GM23338 (cell line): ENCODE measurements around the gene SLC9A2.

Experiments
- CREB1 ChIP-seq: fragments of 250-450 bp; sonication (Bioruptor Pico); IDR thresholded peaks from 2 replicates; pipeline ENCODE4 v1.5.0; 2020; ENCODE audit warnings: low read depth, mild to moderate bottlenecking, moderate library complexity
- EZH2 ChIP-seq: fragments of 200-600 bp; sonication (generic); IDR thresholded peaks from one replicate; pipeline ENCODE4 v1.8.0; 2017; ENCODE audit warnings: antibody characterized with exemption, mild to moderate bottlenecking, low read depth; ENCODE audit not compliant: unreplicated experiment
- EZH2phosphoT487 ChIP-seq: fragments of 200-600 bp; sonication (generic); IDR thresholded peaks from one replicate; pipeline ENCODE4 v1.8.1; 2018; ENCODE audit warnings: antibody characterized with exemption; ENCODE audit not compliant: unreplicated experiment
- JUNB ChIP-seq: IDR thresholded peaks from one replicate; pipeline ENCODE4 v1.6.1; 2016; ENCODE audit warnings: antibody characterized with exemption; ENCODE audit not compliant: unreplicated experiment
- NANOG ChIP-seq: IDR thresholded peaks from 2 replicates; pipeline ENCODE4 v1.6.1; 2016; ENCODE audit warnings: antibody characterized with exemption, borderline replicate concordance
- POLR2AphosphoS5 ChIP-seq: IDR thresholded peaks from 2 replicates; pipeline ENCODE4 v1.6.1; 2016; ENCODE audit warnings: antibody characterized with exemption, low read depth
- STAT1 ChIP-seq: IDR thresholded peaks from one replicate; pipeline ENCODE4 v1.6.1; 2016; ENCODE audit warnings: antibody characterized with exemption; ENCODE audit not compliant: unreplicated experiment
- ZNF114 ChIP-seq: fragments of 250-450 bp; sonication (Bioruptor Pico); IDR thresholded peaks from 2 replicates; pipeline ENCODE4 v1.5.0; 2020; ENCODE audit warnings: mild to moderate bottlenecking, moderate library complexity
- TF ChIP-seq, protein P1 (sequence below), 2 experiments: fragments of 200-600 bp in 1 of 2; sonication (generic) in 1 of 2; conservative IDR thresholded peaks; 2 replicates each; pipeline versions ENCODE4 v1.5.1 to v1.6.1; 2016 to 2017; ENCODE audit warnings: antibody characterized with exemption in 2 of 2, low read depth in 2 of 2, mild to moderate bottlenecking in 2 of 2, moderate library complexity in 1 of 2
- TF ChIP-seq, protein P2 (sequence below): IDR thresholded peaks from one replicate; pipeline ENCODE4 v1.6.1; 2018; ENCODE audit warnings: antibody characterized with exemption; ENCODE audit not compliant: unreplicated experiment
- TF ChIP-seq, protein P3 (sequence below): fragments of 250-450 bp; sonication (Bioruptor Pico); IDR thresholded peaks from 2 replicates; pipeline ENCODE4 v1.5.0; 2020; ENCODE audit warnings: mild to moderate bottlenecking, moderate library complexity

DNA sequence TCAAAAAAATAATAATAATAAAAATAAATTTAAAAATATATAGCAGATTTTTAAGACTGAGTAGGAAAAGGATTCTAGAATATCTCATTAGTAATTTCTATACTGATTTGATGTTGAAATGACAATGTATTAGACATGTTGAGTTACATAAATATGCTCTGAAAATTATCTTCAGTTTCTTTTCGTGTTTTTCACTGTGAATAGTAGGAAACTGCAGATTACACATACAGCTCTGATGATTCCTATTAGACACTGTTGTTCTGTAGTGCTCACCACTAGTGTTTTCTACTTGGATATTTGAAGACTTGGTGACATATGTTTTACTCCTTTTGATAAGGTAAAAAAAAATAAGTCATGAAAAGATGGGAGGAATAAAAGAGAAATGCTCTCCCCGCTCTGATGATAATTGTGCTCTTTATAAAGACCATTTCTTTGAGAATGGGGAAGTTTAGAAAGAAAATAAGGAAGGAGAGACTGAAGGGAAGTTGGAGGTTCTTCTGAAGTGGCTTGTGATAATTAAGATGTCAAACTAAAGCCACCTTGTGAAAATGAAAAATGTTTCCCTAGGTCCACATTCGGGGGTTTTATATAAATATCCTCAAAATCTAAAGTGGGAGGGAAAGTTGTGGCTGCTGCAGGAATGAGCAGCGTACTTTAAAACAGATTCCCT lies 52.9 kb downstream of the SLC9A2 start:
- TF ChIP-seq EZH2 (no peak), CREB1 (CRISPR knock-in tag) (no peak), EZH2phosphoT487 (no peak), JUNB (no peak), POLR2AphosphoS5 (no peak), STAT1 (no peak), ZNF114 (CRISPR knock-in tag) (no peak), NANOG (no peak)
- TF ChIP-seq, protein P1, sequence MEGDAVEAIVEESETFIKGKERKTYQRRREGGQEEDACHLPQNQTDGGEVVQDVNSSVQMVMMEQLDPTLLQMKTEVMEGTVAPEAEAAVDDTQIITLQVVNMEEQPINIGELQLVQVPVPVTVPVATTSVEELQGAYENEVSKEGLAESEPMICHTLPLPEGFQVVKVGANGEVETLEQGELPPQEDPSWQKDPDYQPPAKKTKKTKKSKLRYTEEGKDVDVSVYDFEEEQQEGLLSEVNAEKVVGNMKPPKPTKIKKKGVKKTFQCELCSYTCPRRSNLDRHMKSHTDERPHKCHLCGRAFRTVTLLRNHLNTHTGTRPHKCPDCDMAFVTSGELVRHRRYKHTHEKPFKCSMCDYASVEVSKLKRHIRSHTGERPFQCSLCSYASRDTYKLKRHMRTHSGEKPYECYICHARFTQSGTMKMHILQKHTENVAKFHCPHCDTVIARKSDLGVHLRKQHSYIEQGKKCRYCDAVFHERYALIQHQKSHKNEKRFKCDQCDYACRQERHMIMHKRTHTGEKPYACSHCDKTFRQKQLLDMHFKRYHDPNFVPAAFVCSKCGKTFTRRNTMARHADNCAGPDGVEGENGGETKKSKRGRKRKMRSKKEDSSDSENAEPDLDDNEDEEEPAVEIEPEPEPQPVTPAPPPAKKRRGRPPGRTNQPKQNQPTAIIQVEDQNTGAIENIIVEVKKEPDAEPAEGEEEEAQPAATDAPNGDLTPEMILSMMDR (conservative IDR thresholded peaks at IDR 0.05; ENCODE audit: low read depth in 2 of 2): no peak
- TF ChIP-seq, protein P2, sequence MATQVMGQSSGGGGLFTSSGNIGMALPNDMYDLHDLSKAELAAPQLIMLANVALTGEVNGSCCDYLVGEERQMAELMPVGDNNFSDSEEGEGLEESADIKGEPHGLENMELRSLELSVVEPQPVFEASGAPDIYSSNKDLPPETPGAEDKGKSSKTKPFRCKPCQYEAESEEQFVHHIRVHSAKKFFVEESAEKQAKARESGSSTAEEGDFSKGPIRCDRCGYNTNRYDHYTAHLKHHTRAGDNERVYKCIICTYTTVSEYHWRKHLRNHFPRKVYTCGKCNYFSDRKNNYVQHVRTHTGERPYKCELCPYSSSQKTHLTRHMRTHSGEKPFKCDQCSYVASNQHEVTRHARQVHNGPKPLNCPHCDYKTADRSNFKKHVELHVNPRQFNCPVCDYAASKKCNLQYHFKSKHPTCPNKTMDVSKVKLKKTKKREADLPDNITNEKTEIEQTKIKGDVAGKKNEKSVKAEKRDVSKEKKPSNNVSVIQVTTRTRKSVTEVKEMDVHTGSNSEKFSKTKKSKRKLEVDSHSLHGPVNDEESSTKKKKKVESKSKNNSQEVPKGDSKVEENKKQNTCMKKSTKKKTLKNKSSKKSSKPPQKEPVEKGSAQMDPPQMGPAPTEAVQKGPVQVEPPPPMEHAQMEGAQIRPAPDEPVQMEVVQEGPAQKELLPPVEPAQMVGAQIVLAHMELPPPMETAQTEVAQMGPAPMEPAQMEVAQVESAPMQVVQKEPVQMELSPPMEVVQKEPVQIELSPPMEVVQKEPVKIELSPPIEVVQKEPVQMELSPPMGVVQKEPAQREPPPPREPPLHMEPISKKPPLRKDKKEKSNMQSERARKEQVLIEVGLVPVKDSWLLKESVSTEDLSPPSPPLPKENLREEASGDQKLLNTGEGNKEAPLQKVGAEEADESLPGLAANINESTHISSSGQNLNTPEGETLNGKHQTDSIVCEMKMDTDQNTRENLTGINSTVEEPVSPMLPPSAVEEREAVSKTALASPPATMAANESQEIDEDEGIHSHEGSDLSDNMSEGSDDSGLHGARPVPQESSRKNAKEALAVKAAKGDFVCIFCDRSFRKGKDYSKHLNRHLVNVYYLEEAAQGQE: no peak
- TF ChIP-seq, protein P3, sequence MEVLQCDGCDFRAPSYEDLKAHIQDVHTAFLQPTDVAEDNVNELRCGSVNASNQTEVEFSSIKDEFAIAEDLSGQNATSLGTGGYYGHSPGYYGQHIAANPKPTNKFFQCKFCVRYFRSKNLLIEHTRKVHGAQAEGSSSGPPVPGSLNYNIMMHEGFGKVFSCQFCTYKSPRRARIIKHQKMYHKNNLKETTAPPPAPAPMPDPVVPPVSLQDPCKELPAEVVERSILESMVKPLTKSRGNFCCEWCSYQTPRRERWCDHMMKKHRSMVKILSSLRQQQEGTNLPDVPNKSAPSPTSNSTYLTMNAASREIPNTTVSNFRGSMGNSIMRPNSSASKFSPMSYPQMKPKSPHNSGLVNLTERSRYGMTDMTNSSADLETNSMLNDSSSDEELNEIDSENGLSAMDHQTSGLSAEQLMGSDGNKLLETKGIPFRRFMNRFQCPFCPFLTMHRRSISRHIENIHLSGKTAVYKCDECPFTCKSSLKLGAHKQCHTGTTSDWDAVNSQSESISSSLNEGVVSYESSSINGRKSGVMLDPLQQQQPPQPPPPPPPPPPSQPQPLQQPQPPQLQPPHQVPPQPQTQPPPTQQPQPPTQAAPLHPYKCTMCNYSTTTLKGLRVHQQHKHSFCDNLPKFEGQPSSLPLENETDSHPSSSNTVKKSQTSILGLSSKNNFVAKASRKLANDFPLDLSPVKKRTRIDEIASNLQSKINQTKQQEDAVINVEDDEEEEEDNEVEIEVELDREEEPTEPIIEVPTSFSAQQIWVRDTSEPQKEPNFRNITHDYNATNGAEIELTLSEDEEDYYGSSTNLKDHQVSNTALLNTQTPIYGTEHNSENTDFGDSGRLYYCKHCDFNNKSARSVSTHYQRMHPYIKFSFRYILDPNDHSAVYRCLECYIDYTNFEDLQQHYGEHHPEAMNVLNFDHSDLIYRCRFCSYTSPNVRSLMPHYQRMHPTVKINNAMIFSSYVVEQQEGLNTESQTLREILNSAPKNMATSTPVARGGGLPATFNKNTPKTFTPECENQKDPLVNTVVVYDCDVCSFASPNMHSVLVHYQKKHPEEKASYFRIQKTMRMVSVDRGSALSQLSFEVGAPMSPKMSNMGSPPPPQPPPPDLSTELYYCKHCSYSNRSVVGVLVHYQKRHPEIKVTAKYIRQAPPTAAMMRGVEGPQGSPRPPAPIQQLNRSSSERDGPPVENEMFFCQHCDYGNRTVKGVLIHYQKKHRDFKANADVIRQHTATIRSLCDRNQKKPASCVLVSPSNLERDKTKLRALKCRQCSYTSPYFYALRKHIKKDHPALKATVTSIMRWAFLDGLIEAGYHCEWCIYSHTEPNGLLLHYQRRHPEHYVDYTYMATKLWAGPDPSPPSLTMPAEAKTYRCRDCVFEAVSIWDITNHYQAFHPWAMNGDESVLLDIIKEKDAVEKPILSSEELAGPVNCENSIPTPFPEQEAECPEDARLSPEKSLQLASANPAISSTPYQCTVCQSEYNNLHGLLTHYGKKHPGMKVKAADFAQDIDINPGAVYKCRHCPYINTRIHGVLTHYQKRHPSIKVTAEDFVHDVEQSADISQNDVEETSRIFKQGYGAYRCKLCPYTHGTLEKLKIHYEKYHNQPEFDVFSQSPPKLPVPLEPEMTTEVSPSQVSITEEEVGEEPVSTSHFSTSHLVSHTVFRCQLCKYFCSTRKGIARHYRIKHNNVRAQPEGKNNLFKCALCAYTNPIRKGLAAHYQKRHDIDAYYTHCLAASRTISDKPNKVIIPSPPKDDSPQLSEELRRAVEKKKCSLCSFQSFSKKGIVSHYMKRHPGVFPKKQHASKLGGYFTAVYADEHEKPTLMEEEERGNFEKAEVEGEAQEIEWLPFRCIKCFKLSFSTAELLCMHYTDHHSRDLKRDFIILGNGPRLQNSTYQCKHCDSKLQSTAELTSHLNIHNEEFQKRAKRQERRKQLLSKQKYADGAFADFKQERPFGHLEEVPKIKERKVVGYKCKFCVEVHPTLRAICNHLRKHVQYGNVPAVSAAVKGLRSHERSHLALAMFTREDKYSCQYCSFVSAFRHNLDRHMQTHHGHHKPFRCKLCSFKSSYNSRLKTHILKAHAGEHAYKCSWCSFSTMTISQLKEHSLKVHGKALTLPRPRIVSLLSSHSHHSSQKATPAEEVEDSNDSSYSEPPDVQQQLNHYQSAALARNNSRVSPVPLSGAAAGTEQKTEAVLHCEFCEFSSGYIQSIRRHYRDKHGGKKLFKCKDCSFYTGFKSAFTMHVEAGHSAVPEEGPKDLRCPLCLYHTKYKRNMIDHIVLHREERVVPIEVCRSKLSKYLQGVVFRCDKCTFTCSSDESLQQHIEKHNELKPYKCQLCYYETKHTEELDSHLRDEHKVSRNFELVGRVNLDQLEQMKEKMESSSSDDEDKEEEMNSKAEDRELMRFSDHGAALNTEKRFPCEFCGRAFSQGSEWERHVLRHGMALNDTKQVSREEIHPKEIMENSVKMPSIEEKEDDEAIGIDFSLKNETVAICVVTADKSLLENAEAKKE: no peak
